ENCODE data around the gene HOPX. TPM values are rescaled to one million over a fixed set of nuclear protein-coding genes. Genes with fewer than 3 reads are reported as not detected.

The HOPX gene
- total RNA-seq, 2 donors from 2014 or later: 2.0 to 3.1 TPM

DNA sequence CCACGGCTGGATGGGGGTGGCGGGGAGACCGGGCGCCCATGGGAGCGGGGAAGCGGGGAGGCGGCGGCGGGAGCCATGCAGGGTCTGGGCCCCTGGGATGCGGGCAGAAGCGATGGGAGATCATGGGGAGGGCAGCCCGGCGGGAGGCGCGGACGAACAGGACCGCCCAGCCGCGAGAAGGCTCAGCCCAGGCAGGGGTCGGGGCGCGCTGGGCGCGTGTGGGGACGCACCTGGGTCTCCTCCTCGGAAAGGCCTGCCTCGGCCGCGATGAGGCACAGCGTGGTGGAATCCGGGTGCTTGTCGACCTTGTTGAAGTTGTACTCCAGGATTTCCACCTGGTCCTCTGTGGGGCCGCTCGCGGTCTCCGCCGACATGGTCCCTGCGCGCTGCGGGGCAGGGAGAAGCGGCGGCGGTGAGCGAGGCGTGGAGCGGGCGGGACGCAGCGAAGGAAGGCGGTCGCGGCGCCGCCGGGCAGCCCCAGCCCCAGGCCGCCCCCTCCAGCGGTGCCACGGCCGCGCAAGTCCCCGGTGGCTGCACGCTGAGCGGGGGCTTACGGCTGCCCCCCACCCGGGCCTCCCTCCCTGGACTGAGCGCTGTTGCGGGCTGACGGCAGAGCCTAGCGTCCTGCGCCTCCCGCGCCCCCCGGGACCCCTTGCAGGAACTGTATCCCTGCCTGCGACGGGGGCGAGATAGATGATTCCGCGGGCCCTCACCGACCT is 25.3 kb downstream of the HOPX start:
- ATAC-seq (ENCODE audit: insufficient number of reproducible peaks, low FRiP score, low read depth): peak; percentile 10
- H3K27me3 ChIP-seq (replicated peaks; ENCODE audit: insufficient read depth): peaks cover 8% of the 10 kb centered on the region
- no peaks in the 10 kb centered on the region for H3K9me3 ChIP-seq
- TF ChIP-seq, protein P1, sequence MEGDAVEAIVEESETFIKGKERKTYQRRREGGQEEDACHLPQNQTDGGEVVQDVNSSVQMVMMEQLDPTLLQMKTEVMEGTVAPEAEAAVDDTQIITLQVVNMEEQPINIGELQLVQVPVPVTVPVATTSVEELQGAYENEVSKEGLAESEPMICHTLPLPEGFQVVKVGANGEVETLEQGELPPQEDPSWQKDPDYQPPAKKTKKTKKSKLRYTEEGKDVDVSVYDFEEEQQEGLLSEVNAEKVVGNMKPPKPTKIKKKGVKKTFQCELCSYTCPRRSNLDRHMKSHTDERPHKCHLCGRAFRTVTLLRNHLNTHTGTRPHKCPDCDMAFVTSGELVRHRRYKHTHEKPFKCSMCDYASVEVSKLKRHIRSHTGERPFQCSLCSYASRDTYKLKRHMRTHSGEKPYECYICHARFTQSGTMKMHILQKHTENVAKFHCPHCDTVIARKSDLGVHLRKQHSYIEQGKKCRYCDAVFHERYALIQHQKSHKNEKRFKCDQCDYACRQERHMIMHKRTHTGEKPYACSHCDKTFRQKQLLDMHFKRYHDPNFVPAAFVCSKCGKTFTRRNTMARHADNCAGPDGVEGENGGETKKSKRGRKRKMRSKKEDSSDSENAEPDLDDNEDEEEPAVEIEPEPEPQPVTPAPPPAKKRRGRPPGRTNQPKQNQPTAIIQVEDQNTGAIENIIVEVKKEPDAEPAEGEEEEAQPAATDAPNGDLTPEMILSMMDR (IDR thresholded peaks at IDR 0.05): no peak
- H3K27ac ChIP-seq: no peak overlapping the region
- H3K36me3 ChIP-seq: no peaks in the 10 kb centered on the region
- peak overlapping the region; percentile 77 for H3K4me3 ChIP-seq
- no peak for DNase-seq (ENCODE audit: low spot score)
- peaks cover 13 to 27% of the 10 kb centered on the region in 2 donors for H3K4me1 ChIP-seq (ENCODE audit: control insufficient read depth in 1 of 2, low read depth in 2 of 2)

GRCh38 chr4:56655209-56655626 is 25.9 kb downstream of the HOPX start:
- DNase-seq (ENCODE audit: low spot score) (no peak), ATAC-seq (ENCODE audit: insufficient number of reproducible peaks, low FRiP score, low read depth) (no peak)
- no peak overlapping the region for H3K27ac ChIP-seq
- no peaks in the 10 kb centered on the region for H3K9me3 ChIP-seq
- TF ChIP-seq, protein P1 (IDR thresholded peaks at IDR 0.05): no peak
- peaks cover 8% of the 10 kb centered on the region for H3K27me3 ChIP-seq (replicated peaks; ENCODE audit: insufficient read depth)
- no peaks in the 10 kb centered on the region for H3K36me3 ChIP-seq
- peaks cover 13 to 27% of the 10 kb centered on the region in 2 donors for H3K4me1 ChIP-seq (ENCODE audit: control insufficient read depth in 1 of 2, low read depth in 2 of 2)
- H3K4me3 ChIP-seq: peak overlapping the region; percentile 77

GRCh38 chr4:56654238-56654632 is 26.9 kb downstream of the HOPX start:
- no peak overlapping the region for H3K27ac ChIP-seq
- peaks cover 8% of the 10 kb centered on the region for H3K27me3 ChIP-seq (replicated peaks; ENCODE audit: insufficient read depth)
- no peak for ATAC-seq (ENCODE audit: insufficient number of reproducible peaks, low FRiP score, low read depth)
- H3K9me3 ChIP-seq: no peaks in the 10 kb centered on the region
- TF ChIP-seq, protein P1 (IDR thresholded peaks at IDR 0.05): no peak
- no peak overlapping the region for H3K4me3 ChIP-seq
- no peak for DNase-seq (ENCODE audit: low spot score)
- no peaks in the 10 kb centered on the region for H3K36me3 ChIP-seq
- H3K4me1 ChIP-seq (ENCODE audit: control insufficient read depth in 1 of 2, low read depth in 2 of 2): peaks cover 13 to 27% of the 10 kb centered on the region in 2 donors

GRCh38 chr4:56653461-56654237 is 27.4 kb downstream of the HOPX start:
- no peak overlapping the region for H3K27ac ChIP-seq

GRCh38 chr4:56652196-56652595 is 28.9 kb downstream of the HOPX start:
- Histone ChIP-seq H3K27ac (no peak overlapping the region), H3K27me3 (replicated peaks; ENCODE audit: insufficient read depth) (peaks cover 6% of the 10 kb centered on the region), H3K9me3 (no peaks in the 10 kb centered on the region), H3K36me3 (no peaks in the 10 kb centered on the region), H3K4me1 (ENCODE audit: control insufficient read depth in 1 of 2, low read depth in 2 of 2) (peaks cover 13 to 27% of the 10 kb centered on the region in 2 donors), H3K4me3 (no peak overlapping the region)
- DNase-seq (ENCODE audit: low spot score) (no peak), ATAC-seq (ENCODE audit: insufficient number of reproducible peaks, low FRiP score, low read depth) (no peak)
- TF ChIP-seq, protein P1 (IDR thresholded peaks at IDR 0.05): no peak

More at GRCh38 chr4:56653461-56654237, 27.4 kb downstream of the HOPX start:
- H3K4me3 ChIP-seq: no peak overlapping the region
- TF ChIP-seq, protein P1 (IDR thresholded peaks at IDR 0.05): no peak
- DNase-seq (ENCODE audit: low spot score) (no peak), ATAC-seq (ENCODE audit: insufficient number of reproducible peaks, low FRiP score, low read depth) (no peak)
- no peaks in the 10 kb centered on the region for H3K9me3 ChIP-seq
- peaks cover 13 to 27% of the 10 kb centered on the region in 2 donors for H3K4me1 ChIP-seq (ENCODE audit: control insufficient read depth in 1 of 2, low read depth in 2 of 2)
- peaks cover 8% of the 10 kb centered on the region for H3K27me3 ChIP-seq (replicated peaks; ENCODE audit: insufficient read depth)
- H3K36me3 ChIP-seq: no peaks in the 10 kb centered on the region
